SK-N-SH treated with all-trans-retinoic acid at 6 μM for 48 hours (cell line): ENCODE measurements around the gene EHD2.
A peak's percentile ranks its signal among the peaks of the same experiment; 100 is the strongest.

Experiments
- ATAC-seq: fragments of 200-7000 bp; cut with Tn5 transposase; 3 replicates; pipeline ENCODE4 v1.9.1; 2020; ENCODE audit warnings: mild to moderate bottlenecking, moderate library complexity
- ARNTL ChIP-seq: fragments of 450-650 bp; formaldehyde crosslinking; IDR thresholded peaks from 2 replicates; pipeline ENCODE4 v1.5.0; 2020; ENCODE audit warnings: low read depth, mild to moderate bottlenecking, moderate library complexity, borderline replicate concordance
- BACH2 ChIP-seq: fragments of 250-450 bp; sonication (Bioruptor Pico); IDR thresholded peaks from 2 replicates; pipeline ENCODE4 v1.9.0; 2021; ENCODE audit warnings: mild to moderate bottlenecking, borderline replicate concordance
- CREB5 ChIP-seq: fragments of 250-450 bp; sonication (Bioruptor Pico); IDR thresholded peaks from 2 replicates; pipeline ENCODE4 v1.5.1; 2020; ENCODE audit warnings: low read depth, mild to moderate bottlenecking, moderate library complexity
- CSRNP3 ChIP-seq: fragments of 250-450 bp; sonication (Bioruptor Pico); IDR thresholded peaks from 2 replicates; pipeline ENCODE4 v1.5.1; 2021; ENCODE audit warnings: mild to moderate bottlenecking, moderate library complexity
- ESRRG ChIP-seq: fragments of 250-450 bp; sonication (Bioruptor Pico); IDR thresholded peaks from 2 replicates; pipeline ENCODE4 v1.6.1; 2021; ENCODE audit warnings: mild to moderate bottlenecking
- GLIS3 ChIP-seq: fragments of 250-450 bp; sonication (Bioruptor Pico); IDR thresholded peaks from 2 replicates; pipeline ENCODE4 v1.5.0; 2020; ENCODE audit warnings: mild to moderate bottlenecking, moderate library complexity
- ISL1 ChIP-seq: fragments of 250-450 bp; sonication (Bioruptor Pico); IDR thresholded peaks from 2 replicates; pipeline ENCODE4 v2.1.2; 2022; ENCODE audit warnings: mild to moderate bottlenecking, moderate library complexity
- OSR1 ChIP-seq: fragments of 250-450 bp; sonication (Bioruptor Pico); IDR thresholded peaks from 2 replicates; pipeline ENCODE4 v1.8.0; 2022; ENCODE audit warnings: moderate library complexity, mild to moderate bottlenecking, inconsistent platforms
- PATZ1 ChIP-seq: fragments of 250-450 bp; sonication (Bioruptor Pico); IDR thresholded peaks from 2 replicates; pipeline ENCODE4 v1.8.0; 2020; ENCODE audit warnings: mild to moderate bottlenecking, moderate library complexity, borderline replicate concordance
- POU6F1 ChIP-seq: fragments of 250-450 bp; sonication (Bioruptor Pico); IDR thresholded peaks from 2 replicates; pipeline ENCODE4 v1.8.0; 2021; ENCODE audit warnings: low read depth, mild to moderate bottlenecking, moderate library complexity, borderline replicate concordance
- PPARA ChIP-seq: fragments of 250-450 bp; sonication (Bioruptor Pico); IDR thresholded peaks from 2 replicates; pipeline ENCODE4 v1.5.0; 2020; ENCODE audit warnings: mild to moderate bottlenecking, borderline replicate concordance
- RARB ChIP-seq: fragments of 250-450 bp; sonication (Bioruptor Pico); IDR thresholded peaks from 2 replicates; pipeline ENCODE4 v1.8.0; 2021; ENCODE audit warnings: mild to moderate bottlenecking, moderate library complexity
- SNAI2 ChIP-seq: fragments of 250-450 bp; sonication (Bioruptor Pico); IDR thresholded peaks from 2 replicates; pipeline ENCODE4 v1.5.0; 2020; ENCODE audit warnings: mild to moderate bottlenecking, moderate library complexity
- TCF4 ChIP-seq: fragments of 250-450 bp; sonication (Bioruptor Pico); IDR thresholded peaks from 2 replicates; pipeline ENCODE4 v1.8.0; 2021; ENCODE audit warnings: mild to moderate bottlenecking, moderate library complexity, borderline replicate concordance
- TOX ChIP-seq: fragments of 250-450 bp; sonication (Bioruptor Pico); IDR thresholded peaks from 2 replicates; pipeline ENCODE4 v1.8.0; 2021; ENCODE audit warnings: mild to moderate bottlenecking, moderate library complexity, borderline replicate concordance
- TSHZ2 ChIP-seq: fragments of 250-450 bp; sonication (Bioruptor Pico); IDR thresholded peaks from 2 replicates; pipeline ENCODE4 v1.5.0; 2020; ENCODE audit warnings: mild to moderate bottlenecking, moderate library complexity
- ZC3H10 ChIP-seq: fragments of 250-450 bp; sonication (Bioruptor Pico); IDR thresholded peaks from 2 replicates; pipeline ENCODE4 v1.5.1; 2021; ENCODE audit warnings: mild to moderate bottlenecking, moderate library complexity
- ZFP3 ChIP-seq: fragments of 250-450 bp; sonication (Bioruptor Pico); IDR thresholded peaks from 2 replicates; pipeline ENCODE4 v1.5.0; 2020; ENCODE audit warnings: mild to moderate bottlenecking, moderate library complexity
- ZFP30 ChIP-seq: fragments of 450-650 bp; formaldehyde crosslinking; IDR thresholded peaks from 2 replicates; pipeline ENCODE4 v1.5.0; 2022; ENCODE audit warnings: mild to moderate bottlenecking, moderate library complexity
- ZNF565 ChIP-seq: fragments of 450-650 bp; formaldehyde crosslinking; conservative IDR thresholded peaks from 2 replicates; pipeline ENCODE4 v1.5.0; 2020; ENCODE audit warnings: low read depth, mild to moderate bottlenecking, moderate library complexity
- ZNF70 ChIP-seq: fragments of 450-650 bp; formaldehyde crosslinking; IDR thresholded peaks from 2 replicates; pipeline ENCODE4 v1.5.0; 2020; ENCODE audit warnings: mild to moderate bottlenecking, moderate library complexity
- ZNF8 ChIP-seq: fragments of 450-650 bp; formaldehyde crosslinking; IDR thresholded peaks from 2 replicates; pipeline ENCODE4 v1.5.0; 2020; ENCODE audit warnings: mild to moderate bottlenecking, moderate library complexity

EHD2 gene

GRCh38 chr19:47698631-47699359, 14.4 kb upstream of the EHD2 start:
- TF ChIP-seq ISL1 (CRISPR knock-in tag) (no peak), ZFP30 (CRISPR knock-in tag) (no peak), POU6F1 (CRISPR knock-in tag) (no peak), CSRNP3 (CRISPR knock-in tag) (no peak), ZFP3 (CRISPR knock-in tag) (no peak), ESRRG (CRISPR knock-in tag) (no peak), ZC3H10 (CRISPR knock-in tag) (no peak), CREB5 (CRISPR knock-in tag) (no peak), PATZ1 (CRISPR knock-in tag) (no peak), ZNF8 (no peak), PPARA (CRISPR knock-in tag) (no peak), ZNF565 (no peak), GLIS3 (CRISPR knock-in tag) (no peak), OSR1 (CRISPR knock-in tag) (no peak), SNAI2 (CRISPR knock-in tag) (no peak), TCF4 (no peak), ZNF70 (CRISPR knock-in tag) (no peak), RARB (CRISPR knock-in tag) (no peak)
- no peak for ATAC-seq

- peak; percentile 71 for ATAC-seq
These were observed 13.8 kb upstream of the EHD2 start for GRCh38 chr19:47699360-47699917.

More at GRCh38 chr19:47699360-47699917, 13.8 kb upstream of the EHD2 start:
- TF ChIP-seq ZFP30 (CRISPR knock-in tag), result no peak
- TF ChIP-seq SNAI2 (CRISPR knock-in tag), result no peak
- TF ChIP-seq CSRNP3 (CRISPR knock-in tag), result no peak
- TF ChIP-seq ESRRG (CRISPR knock-in tag), result no peak
- no peak for TF ChIP-seq ZNF8
- no peak for TF ChIP-seq TSHZ2 (CRISPR knock-in tag)
- TF ChIP-seq ZFP3 (CRISPR knock-in tag), result no peak
- no peak for TF ChIP-seq BACH2 (CRISPR knock-in tag)
- TF ChIP-seq CREB5 (CRISPR knock-in tag), result no peak
- TF ChIP-seq ZC3H10 (CRISPR knock-in tag), result no peak
- no peak for TF ChIP-seq ZNF70 (CRISPR knock-in tag)
- TF ChIP-seq PPARA (CRISPR knock-in tag), result no peak
- TF ChIP-seq RARB (CRISPR knock-in tag), result no peak
- no peak for TF ChIP-seq TOX (CRISPR knock-in tag)
- no peak; the same call in 1 of the 2 replicates for TF ChIP-seq PATZ1 (CRISPR knock-in tag)
- no peak for TF ChIP-seq TCF4
- TF ChIP-seq ZNF565, result no peak
- no peak for TF ChIP-seq ARNTL (CRISPR knock-in tag)
- TF ChIP-seq ISL1 (CRISPR knock-in tag), result no peak
